Measurements from ENCODE around the gene PIMREG. TPM values are rescaled to one million over a fixed set of nuclear protein-coding genes. Genes with fewer than 3 reads are reported as not detected.

PIMREG gene
- total RNA-seq, 4 donors from 2014 or later, result 0.21 to 2.8 (median 0.84) TPM

GRCh38 chr17:6464446-6465041, 20.3 kb downstream of the PIMREG start:
- intact Hi-C loops (cut with DNase I; ENCODE audit: low total_unique reads), result no loop called here
- 87 to 88% methylated on average over 14 of the region's 14 CpGs for WGBS, 2 donors
- DNase-seq (ENCODE audit: low spot score in 2 of 2), result no peak
- no peak overlapping the region for H3K4me3 ChIP-seq (ENCODE audit: low read depth, poor library complexity, severe bottlenecking)
- TF ChIP-seq CTCF (IDR thresholded peaks at IDR 0.05) (no peak), POLR2A (IDR thresholded peaks at IDR 0.05) (no peak)

GRCh38 chr17:6465206-6466003, 21.1 kb downstream of the PIMREG start:
- intact Hi-C loops (cut with DNase I; ENCODE audit: low total_unique reads), result no loop called here
- WGBS, 2 donors, result 77 to 87% methylated on average over 19 of the region's 19 CpGs
- no peak for DNase-seq (ENCODE audit: low spot score in 2 of 2)
- no peak for TF ChIP-seq CTCF (IDR thresholded peaks at IDR 0.05)
- TF ChIP-seq POLR2A (IDR thresholded peaks at IDR 0.05), result no peak
- H3K4me3 ChIP-seq (ENCODE audit: low read depth, poor library complexity, severe bottlenecking), result no peak overlapping the region

GRCh38 chr17:6467567-6467966, 23.3 kb downstream of the PIMREG start:
- DNase-seq (ENCODE audit: low spot score in 2 of 2), result no peak
- 87 to 93% methylated on average over 1 of the region's 1 CpG for WGBS, 2 donors
- H3K4me3 ChIP-seq (ENCODE audit: low read depth, poor library complexity, severe bottlenecking), result no peak overlapping the region
- no peak for TF ChIP-seq POLR2A (IDR thresholded peaks at IDR 0.05)
- intact Hi-C loops (cut with DNase I; ENCODE audit: low total_unique reads), result no loop called here

- intact Hi-C loops (cut with DNase I; ENCODE audit: low total_unique reads), result no loop called here
- DNase-seq (ENCODE audit: low spot score in 2 of 2), result no peak
- 89 to 94% methylated on average over 23 of the region's 23 CpGs for WGBS, 2 donors
- no peak for TF ChIP-seq POLR2A (IDR thresholded peaks at IDR 0.05)
- TF ChIP-seq CTCF (IDR thresholded peaks at IDR 0.05), result no peak
- H3K4me3 ChIP-seq (ENCODE audit: low read depth, poor library complexity, severe bottlenecking), result no peak overlapping the region
These were observed 24.0 kb downstream of the PIMREG start for GRCh38 chr17:6468051-6468790.

- no peak overlapping the region for H3K4me3 ChIP-seq (ENCODE audit: low read depth, poor library complexity, severe bottlenecking)
- no peak for DNase-seq (ENCODE audit: low spot score in 2 of 2)
- intact Hi-C loops (cut with DNase I; ENCODE audit: low total_unique reads), result no loop called here
- no peak for TF ChIP-seq CTCF (IDR thresholded peaks at IDR 0.05)
- 90 to 96% methylated on average over 24 of the region's 24 CpGs for WGBS, 2 donors
These were observed 26.0 kb downstream of the PIMREG start for GRCh38 chr17:6470146-6470718.
